GM08714 (cell line): ENCODE results near the gene OOSP4B.
"Not testable (repeated sequence)": the region's sequence is repeated elsewhere in the genome, so short reads cannot be mapped to it uniquely, and the experiment has no call there.

Experiments
- H3K4me3 ChIP-seq: fragments of 200-500 bp; sonication (Bioruptor generic); 2 replicates; pipeline ENCODE4 v1.5.1; 2014; ENCODE audit warnings: mild to moderate bottlenecking, low read length, inconsistent platforms
- ZNF274 ChIP-seq: IDR thresholded peaks from 2 replicates; pipeline ENCODE4 v1.6.1; 2012; ENCODE audit warnings: mild to moderate bottlenecking, low read depth, low read length

Gene OOSP4B

GRCh38 chr11:60029015-60029632, 12.1 kb downstream of the OOSP4B start:
- H3K4me3 ChIP-seq: no peak overlapping the region

GRCh38 chr11:60040109-60040508, 23.1 kb downstream of the OOSP4B start, which contains the start of gene OOSP2:
Gene OOSP2, plus strand, starts transcription at chr11:60040409. Its CDS starts 51 bp downstream, at chr11:60040460.
- no peak within 1 kb of the TSS for H3K4me3 ChIP-seq
- TF ChIP-seq ZNF274: no peak

More at GRCh38 chr11:60029015-60029632, 12.1 kb downstream of the OOSP4B start:
- no peak for TF ChIP-seq ZNF274

DNA sequence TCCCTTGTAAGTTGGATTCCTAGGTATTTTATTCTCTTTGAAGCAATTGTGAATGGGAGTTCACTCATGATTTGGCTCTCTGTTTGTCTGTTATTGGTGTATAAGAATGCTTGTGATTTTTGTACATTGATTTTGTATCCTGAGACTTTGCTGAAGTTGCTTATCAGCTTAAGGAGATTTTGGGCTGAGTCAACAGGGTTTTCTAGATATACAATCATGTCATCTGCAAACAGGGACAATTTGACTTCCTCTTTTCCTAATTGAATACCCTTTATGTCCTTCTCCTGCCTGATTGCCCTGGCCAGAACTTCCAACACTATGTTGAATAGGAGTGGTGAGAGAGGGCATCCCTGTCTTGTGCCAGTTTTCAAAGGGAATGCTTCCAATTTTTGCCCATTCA, 33.4 kb downstream of the OOSP4B start:
- H3K4me3 ChIP-seq: not testable (repeated sequence)

DNA sequence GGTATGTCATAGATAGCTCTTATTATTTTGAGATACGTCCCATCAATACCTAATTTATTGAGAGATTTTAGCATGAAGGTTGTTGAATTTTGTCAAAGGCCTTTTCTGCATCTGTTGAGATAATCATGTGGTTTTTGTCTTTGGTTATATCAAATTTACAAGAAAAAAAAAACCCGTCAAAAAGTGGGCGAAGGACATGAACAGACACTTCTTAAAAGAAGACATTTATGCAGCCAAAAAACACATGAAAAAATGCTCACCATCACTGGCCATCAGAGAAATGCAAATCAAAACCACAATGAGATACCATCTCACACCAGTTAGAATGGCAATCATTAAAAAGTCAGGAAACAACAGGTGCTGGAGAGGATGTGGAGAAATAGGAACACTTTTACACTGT, 33.9 kb downstream of the OOSP4B start:
- not testable (repeated sequence) for H3K4me3 ChIP-seq

GRCh38 chr11:60056349-60056969, 39.5 kb downstream of the OOSP4B start, which contains the start of gene MS4A3:
Gene MS4A3, plus strand, starts transcription at chr11:60056665. Its CDS starts 4,496 bp downstream, at chr11:60061161.
- no peak for TF ChIP-seq ZNF274
- no peak within 1 kb of the TSS for H3K4me3 ChIP-seq

DNA sequence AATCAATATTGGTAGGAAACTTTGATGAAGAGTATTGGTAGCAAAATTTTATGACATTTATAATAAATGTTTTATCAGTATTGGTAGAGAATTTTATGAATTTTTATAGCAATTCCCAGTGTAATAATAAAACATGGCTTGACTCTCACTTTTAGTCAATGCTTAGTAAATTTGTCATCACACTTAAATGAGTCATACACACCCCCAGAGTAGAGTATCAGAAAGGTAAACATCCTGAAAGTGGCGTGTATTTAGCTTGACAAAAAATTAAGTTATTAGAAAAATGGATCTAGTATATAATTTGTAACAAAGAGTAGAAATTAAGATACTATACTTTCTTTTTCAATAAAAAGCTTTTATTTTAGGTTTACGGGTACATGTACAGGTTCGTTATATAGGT, 42.1 kb downstream of the OOSP4B start:
- TF ChIP-seq ZNF274: no peak
- no peak overlapping the region for H3K4me3 ChIP-seq

GRCh38 chr11:60059521-60060240, 42.7 kb downstream of the OOSP4B start:
- H3K4me3 ChIP-seq: no peak overlapping the region
- TF ChIP-seq ZNF274: no peak

- no peak for TF ChIP-seq ZNF274
- no peak overlapping the region for H3K4me3 ChIP-seq
Measured at GRCh38 chr11:60064111-60064510, 47.1 kb downstream of the OOSP4B start.

DNA sequence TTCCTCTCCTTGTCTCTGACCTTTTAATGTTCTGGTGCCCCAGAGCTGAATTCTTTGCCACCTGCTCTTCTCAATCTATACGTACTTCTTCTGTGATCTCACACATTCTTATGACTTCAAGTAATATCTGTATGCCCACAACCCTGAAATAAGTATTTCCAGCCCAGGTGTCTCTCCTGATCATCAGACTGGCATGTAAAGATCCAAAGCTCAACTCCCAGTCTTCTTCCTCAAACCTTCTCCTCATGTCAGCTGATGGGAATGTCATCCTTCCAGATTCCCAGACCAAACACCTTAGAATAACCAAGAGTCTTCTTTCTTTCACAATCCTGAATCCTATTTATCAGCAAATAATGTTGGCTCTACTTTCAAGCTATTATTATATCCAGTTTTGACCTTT, 48.8 kb downstream of the OOSP4B start:
- TF ChIP-seq ZNF274: no peak
- H3K4me3 ChIP-seq: no peak overlapping the region

DNA sequence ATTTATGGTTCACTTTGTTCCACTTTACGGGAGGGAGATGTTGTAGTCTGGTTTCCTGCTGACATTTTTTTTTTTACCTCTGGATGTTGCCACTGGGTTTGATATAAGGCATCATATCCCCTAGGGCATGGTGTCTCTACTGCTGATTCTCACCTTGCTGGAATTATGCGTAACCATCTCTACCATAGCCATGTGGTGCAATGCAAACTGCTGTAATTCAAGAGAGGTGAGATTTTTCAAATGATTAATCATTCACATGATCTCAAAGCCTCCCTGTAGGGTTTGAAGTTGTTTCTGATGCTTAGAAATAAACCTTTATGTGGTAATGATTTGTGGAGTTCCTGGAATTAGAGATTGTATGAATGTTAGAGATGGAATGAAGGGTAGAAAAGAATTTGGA, 52.5 kb downstream of the OOSP4B start:
- TF ChIP-seq ZNF274: no peak
- H3K4me3 ChIP-seq: no peak overlapping the region

- not testable (repeated sequence) for H3K4me3 ChIP-seq
Measured at GRCh38 chr11:60071644-60072043, 54.7 kb downstream of the OOSP4B start.

- H3K4me3 ChIP-seq: no peak overlapping the region
- TF ChIP-seq ZNF274: no peak
Measured at GRCh38 chr11:60077216-60077817, 60.3 kb downstream of the OOSP4B start.

GRCh38 chr11:60077981-60078380, 61.0 kb downstream of the OOSP4B start:
- no peak for TF ChIP-seq ZNF274
- H3K4me3 ChIP-seq: no peak overlapping the region

DNA sequence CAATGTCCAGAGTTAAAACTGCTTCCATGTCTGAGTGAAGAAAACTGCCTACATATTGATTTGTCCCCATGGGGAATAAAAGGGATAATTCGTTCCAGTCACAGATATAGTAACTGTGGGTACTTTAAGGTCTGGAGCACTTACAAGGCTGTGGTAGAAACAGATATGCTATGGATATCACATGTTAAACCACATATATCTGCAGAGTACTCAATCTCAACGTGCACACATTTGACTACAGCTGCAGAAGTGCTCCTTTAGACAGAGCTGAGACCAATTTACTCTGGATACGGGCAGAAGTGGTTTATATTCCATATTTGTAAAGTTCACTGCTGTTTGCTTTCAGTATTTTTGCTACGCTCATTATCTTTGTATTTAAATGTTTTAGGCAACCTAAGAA, 61.8 kb downstream of the OOSP4B start:
- TF ChIP-seq ZNF274: no peak

GRCh38 chr11:60080535-60080934, 63.6 kb downstream of the OOSP4B start:
- no peak for TF ChIP-seq ZNF274
- no peak overlapping the region for H3K4me3 ChIP-seq

More for the DNA sequence above, 61.8 kb downstream of the OOSP4B start:
- H3K4me3 ChIP-seq: no peak overlapping the region
